HepG2 (cell line): ENCODE data around the gene NUP54. TPM values are rescaled to one million over a fixed set of nuclear protein-coding genes. Genes with fewer than 3 reads are reported as not detected.

Source experiments
- BHLHE40 ChIP-seq: IDR thresholded peaks from 2 replicates; pipeline ENCODE4 v1.6.1; 2011; ENCODE audit warnings: low read length, improper control_type of control experiment
- CEBPB ChIP-seq: IDR thresholded peaks from 2 replicates; pipeline ENCODE4 v1.6.1; 2011; ENCODE audit warnings: low read depth, low read length, improper control_type of control experiment, borderline replicate concordance
- FIP1L1 ChIP-seq: fragments of 200-400 bp; formaldehyde crosslinking; IDR thresholded peaks from 2 replicates; pipeline ENCODE4 v1.6.1; 2018; ENCODE audit warnings: low read depth, mild to moderate bottlenecking, low read length, moderate library complexity, borderline replicate concordance; ENCODE audit not compliant: insufficient read depth
- HNRNPH1 ChIP-seq: fragments of 200-400 bp; formaldehyde crosslinking; optimal IDR thresholded peaks from 2 replicates; pipeline ENCODE3; 2017; ENCODE audit warnings: mild to moderate bottlenecking, low read depth, low read length
- IKZF1 ChIP-seq: fragments of 450-650 bp; IDR thresholded peaks from 2 replicates; pipeline ENCODE4 v1.7.1; 2016
- KDM2A ChIP-seq: sonication (generic); formaldehyde crosslinking; IDR thresholded peaks from 2 replicates; pipeline ENCODE4 v1.4.0; 2020; ENCODE audit warnings: low read depth, missing genetic modification reagents, borderline replicate concordance
- KLF11 ChIP-seq: IDR thresholded peaks from 2 replicates; pipeline ENCODE4 v1.6.1; 2016; ENCODE audit warnings: missing compliant biosample characterization
- MIER2 ChIP-seq: IDR thresholded peaks from 2 replicates; pipeline ENCODE4 v1.6.1; 2016; ENCODE audit warnings: missing biosample characterization, missing genetic modification reagents
- NFE2L2 ChIP-seq: fragments of 150-350 bp; IDR thresholded peaks from 2 replicates; pipeline ENCODE4 v1.6.1; 2014; ENCODE audit warnings: low read length
- PHB2 ChIP-seq: fragments of 450-650 bp; IDR thresholded peaks from 2 replicates; pipeline ENCODE4 v1.6.1; 2018; ENCODE audit not compliant: partially characterized antibody
- PHF21A ChIP-seq: sonication (generic); formaldehyde crosslinking; IDR thresholded peaks from 2 replicates; pipeline ENCODE4 v1.5.0; 2020; ENCODE audit warnings: mild to moderate bottlenecking, missing genetic modification reagents
- RFXANK ChIP-seq: IDR thresholded peaks from 2 replicates; pipeline ENCODE4 v1.6.1; 2016
- RORA ChIP-seq: sonication (generic); formaldehyde crosslinking; IDR thresholded peaks from 2 replicates; pipeline ENCODE4 v1.5.0; 2020; ENCODE audit warnings: mild to moderate bottlenecking, missing genetic modification reagents, moderate library complexity
- SETDB1 ChIP-seq: sonication (generic); formaldehyde crosslinking; IDR thresholded peaks from 2 replicates; pipeline ENCODE4 v1.5.1; 2020; ENCODE audit warnings: missing genetic modification reagents, mild to moderate bottlenecking, borderline replicate concordance
- SRSF1 ChIP-seq: fragments of 200-400 bp; formaldehyde crosslinking; optimal IDR thresholded peaks from 2 replicates; pipeline ENCODE3; 2017; ENCODE audit warnings: mild to moderate bottlenecking, low read depth, low read length, moderate library complexity
- SUZ12 ChIP-seq: fragments of 150-350 bp; IDR thresholded peaks from 2 replicates; pipeline ENCODE4 v1.6.1; 2014; ENCODE audit warnings: low read depth, low read length
- XBP1 ChIP-seq: sonication (generic); formaldehyde crosslinking; IDR thresholded peaks from 2 replicates; pipeline ENCODE4 v1.5.0; 2020; ENCODE audit warnings: missing genetic modification reagents
- ZBTB8A ChIP-seq: sonication (generic); formaldehyde crosslinking; IDR thresholded peaks from 2 replicates; pipeline ENCODE4 v1.4.0; 2020; ENCODE audit warnings: mild to moderate bottlenecking, low read depth, missing genetic modification reagents, borderline replicate concordance
- ZKSCAN5 ChIP-seq: sonication (generic); formaldehyde crosslinking; IDR thresholded peaks from 2 replicates; pipeline ENCODE4 v1.5.1; 2020; ENCODE audit warnings: mild to moderate bottlenecking, missing genetic modification reagents
- ZMYM4 ChIP-seq: sonication (generic); formaldehyde crosslinking; IDR thresholded peaks from 2 replicates; pipeline ENCODE4 v1.8.1; 2023; ENCODE audit warnings: mild to moderate bottlenecking, missing genetic modification reagents
- ZNF44 ChIP-seq: sonication (generic); formaldehyde crosslinking; IDR thresholded peaks from 2 replicates; pipeline ENCODE4 v1.5.1; 2020; ENCODE audit warnings: mild to moderate bottlenecking, missing genetic modification reagents
- ZNF460 ChIP-seq: sonication (generic); formaldehyde crosslinking; IDR thresholded peaks from 2 replicates; pipeline ENCODE4 v1.5.1; 2020; ENCODE audit warnings: missing genetic modification reagents, mild to moderate bottlenecking, borderline replicate concordance
- ZNF546 ChIP-seq: sonication (generic); formaldehyde crosslinking; conservative IDR thresholded peaks from 2 replicates; pipeline ENCODE4 v1.8.1; 2023; ENCODE audit warnings: mild to moderate bottlenecking, missing genetic modification reagents
- ZNF562 ChIP-seq: sonication (generic); formaldehyde crosslinking; IDR thresholded peaks from 2 replicates; pipeline ENCODE4 v1.8.0; 2022; ENCODE audit warnings: missing genetic modification reagents, borderline replicate concordance
- ZNF564 ChIP-seq: sonication (generic); formaldehyde crosslinking; IDR thresholded peaks from 2 replicates; pipeline ENCODE4 v1.8.1; 2023; ENCODE audit warnings: mild to moderate bottlenecking, missing genetic modification reagents
- ZNF570 ChIP-seq: sonication (generic); formaldehyde crosslinking; IDR thresholded peaks from 2 replicates; pipeline ENCODE4 v1.4.0; 2020; ENCODE audit warnings: mild to moderate bottlenecking, missing genetic modification reagents, borderline replicate concordance
- ZNF605 ChIP-seq: sonication (generic); formaldehyde crosslinking; IDR thresholded peaks from 2 replicates; pipeline ENCODE4 v1.8.0; 2022; ENCODE audit warnings: mild to moderate bottlenecking, missing genetic modification reagents
- ZNF615 ChIP-seq: sonication (generic); formaldehyde crosslinking; IDR thresholded peaks from 2 replicates; pipeline ENCODE4 v1.5.0; 2020; ENCODE audit warnings: mild to moderate bottlenecking, missing genetic modification reagents, borderline replicate concordance
- ZNF788 ChIP-seq: sonication (generic); formaldehyde crosslinking; IDR thresholded peaks from 2 replicates; pipeline ENCODE4 v1.5.0; 2020; ENCODE audit warnings: mild to moderate bottlenecking, missing genetic modification reagents, borderline replicate concordance
- polyA plus RNA-seq, 8 experiments: library from polyadenylated mRNA; depleted of rRNA in 3 of 8; stranded (reverse) in 7 of 8; unstranded in 1 of 8; fragments of >200 nt; fragmentation: Illumina TruSeq in 4 of 8; extraction: Trizol in 4 of 8; gene quantifications; 2 replicates each; pipeline versions ENCODE4 v1.2.1 to v1.2.3, GENCODE V29; 2011 to 2016; ENCODE audit warnings: low read depth in 4 of 8, missing spikeins in 1 of 8, mixed read lengths in 1 of 8; ENCODE audit not compliant: insufficient read depth in 1 of 8
- total RNA-seq, 5 experiments: library from RNA; depleted of rRNA; stranded (reverse); fragments of >200 nt; fragmentation: Illumina TruSeq; extraction: Trizol; gene quantifications; 2 replicates each; pipeline ENCODE4 v1.2.3, GENCODE V29; 2016; ENCODE audit warnings: low read depth in 1 of 5
- TF ChIP-seq, protein P1 (sequence below): sonication (generic); formaldehyde crosslinking; IDR thresholded peaks from 2 replicates; pipeline ENCODE4 v1.4.0; 2020; ENCODE audit warnings: missing genetic modification reagents, mild to moderate bottlenecking, borderline replicate concordance

NUP54 gene
- total and polyA plus RNA-seq, 2 of the 13 experiments (the other 11 are each of a cell fraction or from before 2014, with no cell fraction given) = 36.1 to 69.3 TPM

DNA sequence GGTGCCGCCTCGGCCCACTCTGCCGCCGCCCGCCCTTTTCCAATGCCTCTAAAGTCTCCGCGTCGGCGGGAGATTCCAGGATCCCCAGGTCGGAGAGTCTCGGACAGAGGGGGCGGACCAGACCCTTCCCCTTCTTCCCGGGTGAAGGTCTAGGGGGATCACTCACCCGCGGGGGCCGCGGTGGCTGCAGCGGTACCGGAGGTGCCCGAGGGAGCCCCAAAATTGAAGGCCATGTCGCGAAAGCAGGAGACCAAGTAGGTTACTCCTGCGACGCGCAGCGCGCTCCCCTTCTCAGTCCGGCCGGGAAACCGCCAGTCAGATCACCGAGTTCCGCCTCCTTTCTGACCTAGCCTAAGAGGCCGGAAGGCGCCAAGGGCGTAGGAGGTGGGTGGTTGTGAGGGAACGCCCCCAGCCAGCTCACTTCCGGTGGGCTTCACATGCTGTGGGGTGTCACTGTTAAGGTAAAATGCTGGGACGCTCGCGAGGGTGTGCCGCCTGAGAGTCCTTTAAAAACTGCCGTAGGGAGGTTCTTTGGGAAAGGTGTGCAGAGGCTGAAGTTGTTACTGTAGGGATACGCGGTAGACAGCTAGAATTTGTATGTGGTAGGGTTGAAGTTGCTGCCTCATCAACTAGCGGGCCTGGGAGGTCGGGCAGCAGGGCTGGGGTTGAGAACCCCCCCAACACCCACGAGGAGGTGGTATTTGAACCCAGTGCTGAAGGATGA is at the start of gene NUP54 (continued):
- TF ChIP-seq ZKSCAN5 (no peak), FIP1L1 (peak; percentile 89; the same call in 1 of the 2 replicates), ZNF562 (CRISPR knock-in tag) (no peak), IKZF1 (no peak), BHLHE40 (peak; percentile 32), ZMYM4 (CRISPR knock-in tag) (peak; percentile 97), ZNF615 (CRISPR knock-in tag) (peak; percentile 56; the same call in 1 of the 2 replicates), ZNF44 (CRISPR knock-in tag) (no peak), SUZ12 (no peak), KDM2A (peak; percentile 99), ZNF570 (CRISPR knock-in tag) (no peak), NFE2L2 (no peak), XBP1 (CRISPR knock-in tag) (0 out of 2 replicates have a peak, but pooled peaks have one; percentile 32), HNRNPH1 (no peak), SETDB1 (CRISPR knock-in tag) (no peak), RFXANK (no peak), KLF11 (peak; percentile 46; the same call in 1 of the 2 replicates), SRSF1 (peak; percentile 81), PHB2 (no peak), RORA (CRISPR knock-in tag) (no peak), MIER2 (CRISPR knock-in tag) (peak; percentile 63; the same call in 1 of the 2 replicates), ZNF460 (CRISPR knock-in tag) (no peak; the same call in 1 of the 2 replicates), ZBTB8A (no peak; the same call in 1 of the 2 replicates), ZNF788 (CRISPR knock-in tag) (peak; percentile 98), ZNF546 (CRISPR knock-in tag) (no peak), CEBPB (no peak), ZNF605 (peak; percentile 85), ZNF564 (peak; percentile 96), PHF21A (CRISPR knock-in tag) (peak; percentile 91)
- TF ChIP-seq, protein P1, sequence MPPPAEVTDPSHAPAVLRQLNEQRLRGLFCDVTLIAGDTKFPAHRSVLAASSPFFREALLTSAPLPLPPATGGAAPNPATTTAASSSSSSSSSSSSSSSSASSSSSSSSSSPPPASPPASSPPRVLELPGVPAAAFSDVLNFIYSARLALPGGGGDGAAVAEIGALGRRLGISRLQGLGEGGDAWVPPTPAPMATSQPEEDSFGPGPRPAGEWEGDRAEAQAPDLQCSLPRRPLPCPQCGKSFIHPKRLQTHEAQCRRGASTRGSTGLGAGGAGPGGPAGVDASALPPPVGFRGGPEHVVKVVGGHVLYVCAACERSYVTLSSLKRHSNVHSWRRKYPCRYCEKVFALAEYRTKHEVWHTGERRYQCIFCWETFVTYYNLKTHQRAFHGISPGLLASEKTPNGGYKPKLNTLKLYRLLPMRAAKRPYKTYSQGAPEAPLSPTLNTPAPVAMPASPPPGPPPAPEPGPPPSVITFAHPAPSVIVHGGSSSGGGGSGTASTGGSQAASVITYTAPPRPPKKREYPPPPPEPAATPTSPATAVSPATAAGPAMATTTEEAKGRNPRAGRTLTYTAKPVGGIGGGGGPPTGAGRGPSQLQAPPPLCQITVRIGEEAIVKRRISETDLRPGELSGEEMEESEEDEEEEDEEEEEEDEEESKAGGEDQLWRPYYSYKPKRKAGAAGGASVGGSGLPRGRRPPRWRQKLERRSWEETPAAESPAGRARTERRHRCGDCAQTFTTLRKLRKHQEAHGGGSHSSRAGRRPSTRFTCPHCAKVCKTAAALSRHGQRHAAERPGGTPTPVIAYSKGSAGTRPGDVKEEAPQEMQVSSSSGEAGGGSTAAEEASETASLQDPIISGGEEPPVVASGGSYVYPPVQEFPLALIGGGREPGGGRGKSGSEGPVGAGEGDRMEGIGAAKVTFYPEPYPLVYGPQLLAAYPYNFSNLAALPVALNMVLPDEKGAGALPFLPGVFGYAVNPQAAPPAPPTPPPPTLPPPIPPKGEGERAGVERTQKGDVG (CRISPR knock-in tag) = peak; percentile 19; the same call in 1 of the 2 replicates
